Lung (tissue), 13 donors: ENCODE measurements around the gene PON1. TPM values are rescaled to one million over a fixed set of nuclear protein-coding genes. Genes with fewer than 3 reads are reported as not detected.

Experiments used
- ATAC-seq: fragments of 200-7000 bp; cut with Tn5 transposase; one replicate; pipeline ENCODE4 v1.9.1; 2020; ENCODE audit warnings: moderate number of reproducible peaks; ENCODE audit not compliant: insufficient read depth, low FRiP score
- DNase-seq, 3 donors: peaks; one replicate each; pipeline ENCODE4 v3.0.0-alpha.2; 2013 to 2017
- H3K27ac ChIP-seq, 2 donors: one replicate each; pipeline ENCODE4 v1.5.1; 2013; ENCODE audit warnings: mild to moderate bottlenecking in 2 of 2, moderate library complexity in 2 of 2, control low read depth in 1 of 2, inconsistent platforms in 1 of 2, low read depth in 1 of 2, low read length in 1 of 2
- H3K27me3 ChIP-seq, 3 donors: one replicate each; pipeline ENCODE4 v1.5.1; 2013; ENCODE audit warnings: low read length in 2 of 3; ENCODE audit not compliant: control insufficient read depth in 3 of 3, insufficient read depth in 3 of 3
- H3K36me3 ChIP-seq, 4 donors: one replicate each; pipeline ENCODE4 v1.5.1; 2013; ENCODE audit warnings: low read length in 4 of 4, mild to moderate bottlenecking in 1 of 4, moderate library complexity in 1 of 4; ENCODE audit not compliant: control insufficient read depth in 4 of 4, insufficient read depth in 4 of 4
- H3K4me1 ChIP-seq, 5 donors: one replicate each; pipeline ENCODE4 v1.5.1; 2013; ENCODE audit warnings: low read length in 5 of 5, mild to moderate bottlenecking in 2 of 5, moderate library complexity in 1 of 5; ENCODE audit not compliant: control insufficient read depth in 5 of 5, insufficient read depth in 5 of 5
- H3K4me3 ChIP-seq: one replicate; pipeline ENCODE4 v1.5.1; 2013; ENCODE audit warnings: mild to moderate bottlenecking, control low read depth, moderate library complexity
- H3K9ac ChIP-seq, 2 donors: one replicate each; pipeline ENCODE4 v1.5.1; 2013; ENCODE audit warnings: low read length in 2 of 2, control low read depth in 1 of 2; ENCODE audit not compliant: insufficient read depth in 1 of 2
- H3K9me3 ChIP-seq, 4 donors: one replicate each; pipeline ENCODE4 v1.5.1; 2013; ENCODE audit warnings: low read length in 3 of 4, mild to moderate bottlenecking in 1 of 4, moderate library complexity in 1 of 4; ENCODE audit not compliant: control insufficient read depth in 4 of 4, insufficient read depth in 3 of 4
- WGBS, 2 donors: extraction: QIAGEN DNeasy Blood & Tissue Kit; methylation state at CpG; one replicate each; pipeline ENCODE4 v1.1.7; 2013; 5-methylcytosine and 5-hydroxymethylcytosine counted together
- polyA plus RNA-seq, 2 donors: library from polyadenylated mRNA; stranded (reverse); fragments of 200-250 nt; gene quantifications; one replicate each; pipeline ENCODE4 v1.2.1, GENCODE V29; 2013
- small RNA-seq: library from RNA; depleted of rRNA; stranded (forward); fragments of <200 nt; gene quantifications from one replicate; pipeline ENCODE3, GENCODE V24; 2014; ENCODE audit warnings: low replicate concordance
- total RNA-seq, 2 donors: library from RNA; depleted of rRNA in 1 of 2; stranded (reverse); fragments of >200 nt in 1 of 2; gene quantifications; one replicate each; pipeline ENCODE4 v1.2.1, GENCODE V29; 2014 to 2021
- TF ChIP-seq, protein P1 (sequence below): IDR thresholded peaks from 2 replicates; pipeline ENCODE4 v1.5.1; 2012; ENCODE audit warnings: mild to moderate bottlenecking; ENCODE audit errors: control extremely low read depth, extremely low read depth
- donor health status: control.
- donor health status: control.
- donor health status: Bipolar disorder and iron deficiency.
- donor health status: healthy.
- donor health status: DM: yes; HTN: yes; CAD: no.

PON1 gene
- total and polyA plus RNA-seq, 4 donors, result 0.15 to 2.3 (median 0.59) TPM

DNA sequence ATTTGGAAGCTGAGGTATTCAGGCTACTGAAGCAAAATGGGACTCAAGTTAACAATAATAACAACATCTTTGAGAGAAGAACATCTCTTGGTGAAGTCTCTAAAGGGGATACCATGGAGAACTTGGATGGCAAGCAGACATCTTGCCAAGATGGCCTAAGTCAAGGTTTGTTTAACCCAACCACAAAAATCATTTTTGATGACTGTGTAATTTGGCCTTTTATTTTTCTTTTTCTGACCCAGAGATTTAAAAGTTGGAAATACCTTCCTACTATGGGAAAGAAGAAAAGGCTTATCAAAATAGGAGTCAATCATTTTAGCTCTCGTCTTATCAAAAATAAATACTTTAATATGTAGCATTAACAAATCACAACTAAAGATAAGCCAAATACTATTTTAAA, 72.4 kb downstream of the PON1 start:
- TF ChIP-seq, protein P1, sequence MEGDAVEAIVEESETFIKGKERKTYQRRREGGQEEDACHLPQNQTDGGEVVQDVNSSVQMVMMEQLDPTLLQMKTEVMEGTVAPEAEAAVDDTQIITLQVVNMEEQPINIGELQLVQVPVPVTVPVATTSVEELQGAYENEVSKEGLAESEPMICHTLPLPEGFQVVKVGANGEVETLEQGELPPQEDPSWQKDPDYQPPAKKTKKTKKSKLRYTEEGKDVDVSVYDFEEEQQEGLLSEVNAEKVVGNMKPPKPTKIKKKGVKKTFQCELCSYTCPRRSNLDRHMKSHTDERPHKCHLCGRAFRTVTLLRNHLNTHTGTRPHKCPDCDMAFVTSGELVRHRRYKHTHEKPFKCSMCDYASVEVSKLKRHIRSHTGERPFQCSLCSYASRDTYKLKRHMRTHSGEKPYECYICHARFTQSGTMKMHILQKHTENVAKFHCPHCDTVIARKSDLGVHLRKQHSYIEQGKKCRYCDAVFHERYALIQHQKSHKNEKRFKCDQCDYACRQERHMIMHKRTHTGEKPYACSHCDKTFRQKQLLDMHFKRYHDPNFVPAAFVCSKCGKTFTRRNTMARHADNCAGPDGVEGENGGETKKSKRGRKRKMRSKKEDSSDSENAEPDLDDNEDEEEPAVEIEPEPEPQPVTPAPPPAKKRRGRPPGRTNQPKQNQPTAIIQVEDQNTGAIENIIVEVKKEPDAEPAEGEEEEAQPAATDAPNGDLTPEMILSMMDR, result no peak
- Histone ChIP-seq H3K9ac (no peak overlapping the region), H3K36me3 (peaks cover 0 to 3% (median 1%) of the 10 kb centered on the region in 4 donors), H3K9me3 (no peaks in the 10 kb centered on the region), H3K27ac (no peak overlapping the region), H3K4me3 (no peak overlapping the region), H3K4me1 (peaks cover 0 to 20% (median 0%) of the 10 kb centered on the region in 5 donors), H3K27me3 (no peaks in the 10 kb centered on the region)
- ATAC-seq, result no peak
- no peak for DNase-seq
- 94 to 100% methylated on average over 1 of the region's 1 CpG for WGBS, 2 donors

DNA sequence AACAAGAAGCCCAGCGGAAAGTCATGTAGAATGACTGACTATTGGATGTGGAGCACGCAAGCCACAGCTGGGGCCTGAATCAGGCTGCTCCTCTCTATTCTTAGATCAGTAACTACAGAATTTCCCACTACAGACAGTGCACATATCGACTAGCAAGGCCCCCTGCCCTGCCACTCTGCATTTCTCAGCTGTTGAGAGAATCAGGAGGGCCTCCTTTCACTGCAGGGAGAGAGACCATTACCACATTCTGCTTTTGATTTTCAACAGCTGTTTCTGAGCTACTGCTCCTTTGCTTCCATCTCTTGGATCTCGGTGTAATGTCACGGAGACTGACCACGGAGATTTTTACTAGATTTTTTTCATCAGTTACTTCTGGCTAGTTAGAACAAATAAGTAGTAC, 73.8 kb downstream of the PON1 start:
- H3K4me3 ChIP-seq, result no peak overlapping the region
- 79 to 85% methylated on average over 6 of the region's 6 CpGs for WGBS, 2 donors
- ATAC-seq (no peak), DNase-seq (peak; percentile 57 to 76 (median 75))
- H3K9me3 ChIP-seq, result no peaks in the 10 kb centered on the region
- H3K27ac ChIP-seq, result no peak overlapping the region
- H3K27me3 ChIP-seq, result no peaks in the 10 kb centered on the region
- TF ChIP-seq, protein P1, result no peak
- H3K36me3 ChIP-seq, result peaks cover 0 to 3% (median 1%) of the 10 kb centered on the region in 4 donors
- peaks cover 0 to 24% (median 0%) of the 10 kb centered on the region in 5 donors for H3K4me1 ChIP-seq
- H3K9ac ChIP-seq, result no peak overlapping the region

Small RNAs within 50 kb of the gene (small RNA-seq; reads per million reads assigned to genes)
- not detected for gene AC004022.2

Other genes starting within 250 kb of the PON1 start
- gene PON3, start 71.8 kb upstream of the PON1 start, total RNA-seq, result 10 to 100 TPM; 19.6 to 25.5 TPM
- 10 to 100 TPM; 13.2 to 28.0 TPM for gene PON3, start 71.8 kb upstream of the PON1 start, polyA plus RNA-seq
- 100 to 1,000 TPM; 174 to 392 TPM for gene PON2, start 110.5 kb upstream of the PON1 start, total RNA-seq
- gene PON2, start 110.5 kb upstream of the PON1 start, polyA plus RNA-seq, result 100 to 1,000 TPM in 1 of 2 donors, 10 to 100 TPM in 1; 90.4 to 202 TPM
- 1 to 10 TPM in 1 of 2 donors, under 1 TPM in 1; 0.74 to 3.3 TPM for gene ASB4, start 161.4 kb upstream of the PON1 start, total RNA-seq
- under 1 TPM; 0.05 to 0.47 TPM for gene ASB4, start 161.4 kb upstream of the PON1 start, polyA plus RNA-seq